Breast epithelium (tissue), 3 donors: ENCODE measurements around the gene ESRRA.

Experiments used
- CTCF ChIP-seq, 3 donors: fragments of 450-650 bp; IDR thresholded peaks; one replicate each; pipeline ENCODE4 v1.5.1; 2016 to 2017; ENCODE audit warnings: antibody characterized with exemption in 3 of 3, mild to moderate bottlenecking in 3 of 3, moderate library complexity in 3 of 3
- POLR2A ChIP-seq: fragments of 450-650 bp; IDR thresholded peaks from one replicate; pipeline ENCODE4 v1.6.1; 2016; ENCODE audit warnings: antibody characterized with exemption, mild to moderate bottlenecking, moderate library complexity
- POLR2AphosphoS5 ChIP-seq, 3 donors: sonication (generic); formaldehyde crosslinking; IDR thresholded peaks; one replicate each; pipeline ENCODE4 v1.6.1; 2017; ENCODE audit warnings: antibody characterized with exemption in 3 of 3

DNA sequence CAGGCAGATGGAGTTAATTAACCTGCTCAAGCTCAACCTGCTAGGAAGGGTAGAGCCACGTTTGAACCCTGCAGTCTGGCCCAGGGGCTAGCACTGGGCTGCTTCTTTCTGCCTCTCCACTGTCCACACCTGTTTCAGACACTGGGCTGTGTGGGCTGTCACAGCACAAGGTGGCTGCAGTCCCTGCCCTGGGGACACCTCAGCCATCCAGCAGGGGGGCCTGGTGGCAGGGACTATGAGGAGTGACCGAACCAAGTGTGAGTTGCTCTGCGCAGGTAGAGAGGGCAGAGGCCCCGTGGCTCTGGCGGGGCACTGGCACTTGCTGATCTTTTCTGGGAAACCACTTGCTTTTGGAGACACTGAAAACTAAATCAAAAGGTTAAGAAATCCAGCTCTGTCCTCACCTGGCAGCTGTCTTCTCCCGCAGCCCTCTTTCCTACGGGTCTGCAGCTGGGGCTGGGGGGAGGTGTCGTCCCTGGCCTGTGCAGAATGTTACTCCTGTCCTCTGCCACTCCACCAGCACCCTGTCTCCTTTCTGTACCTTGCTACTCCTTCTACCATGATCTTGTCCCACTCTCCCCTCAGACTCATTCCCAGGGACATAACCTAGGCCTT, 26.6 kb upstream of the ESRRA start:
- no peak for TF ChIP-seq POLR2A
- no peak for TF ChIP-seq CTCF (IDR thresholded peaks at IDR 0.05)
- no peak for TF ChIP-seq POLR2AphosphoS5 (IDR thresholded peaks at IDR 0.05)
